Sigmoid colon (tissue), 4 donors: Measurements from ENCODE around the gene F2.
"Not testable (repeated sequence)": the region's sequence is repeated elsewhere in the genome, so short reads cannot be mapped to it uniquely, and the experiment has no call there.

Experiments used
- POLR2A ChIP-seq, 2 donors: fragments of 450-650 bp; IDR thresholded peaks; one replicate each; pipeline ENCODE4 v1.6.1; 2016; ENCODE audit warnings: antibody characterized with exemption in 2 of 2, mild to moderate bottlenecking in 2 of 2, moderate library complexity in 2 of 2
- POLR2AphosphoS5 ChIP-seq, 4 donors: sonication (generic); formaldehyde crosslinking; IDR thresholded peaks; one replicate each; pipeline ENCODE4 v1.6.1; 2017; ENCODE audit warnings: antibody characterized with exemption in 4 of 4

DNA sequence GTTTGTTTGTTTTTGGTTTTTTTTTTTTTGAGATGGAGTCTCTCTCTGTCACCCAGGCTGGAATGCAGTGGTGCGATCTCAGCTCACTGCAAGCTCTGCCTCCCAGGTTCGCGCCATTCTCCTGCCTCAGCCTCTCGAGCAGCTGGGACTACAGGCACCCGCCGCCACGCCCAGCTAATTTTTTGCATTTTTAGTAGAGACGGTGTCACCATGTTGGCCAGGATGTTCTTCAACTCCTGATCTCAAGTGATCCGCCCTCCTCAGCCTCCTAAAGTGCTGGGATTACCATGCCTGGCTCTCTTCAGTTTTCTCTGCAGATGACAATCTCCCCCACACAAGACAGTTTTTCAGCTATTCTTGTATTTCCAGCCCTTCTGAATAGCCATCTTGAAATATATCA, 9.7 kb upstream of the F2 start:
- TF ChIP-seq POLR2A, POLR2AphosphoS5 (IDR thresholded peaks at IDR 0.05): not testable (repeated sequence)
